Jurkat, Clone E6-1 (cell line): Measurements from ENCODE around the gene C14orf132.
A peak's percentile ranks its signal among the peaks of the same experiment; 100 is the strongest.

Source experiments
- DNase-seq: peaks from one replicate; pipeline ENCODE4 v3.0.0-alpha.2; 2011; ENCODE audit warnings: low read depth, low spot score
- H3K4me3 ChIP-seq: 2 replicates; pipeline ENCODE4 v1.5.1; 2011; ENCODE audit warnings: mild to moderate bottlenecking, low read length, control low read depth, moderate library complexity

C14orf132 gene

DNA sequence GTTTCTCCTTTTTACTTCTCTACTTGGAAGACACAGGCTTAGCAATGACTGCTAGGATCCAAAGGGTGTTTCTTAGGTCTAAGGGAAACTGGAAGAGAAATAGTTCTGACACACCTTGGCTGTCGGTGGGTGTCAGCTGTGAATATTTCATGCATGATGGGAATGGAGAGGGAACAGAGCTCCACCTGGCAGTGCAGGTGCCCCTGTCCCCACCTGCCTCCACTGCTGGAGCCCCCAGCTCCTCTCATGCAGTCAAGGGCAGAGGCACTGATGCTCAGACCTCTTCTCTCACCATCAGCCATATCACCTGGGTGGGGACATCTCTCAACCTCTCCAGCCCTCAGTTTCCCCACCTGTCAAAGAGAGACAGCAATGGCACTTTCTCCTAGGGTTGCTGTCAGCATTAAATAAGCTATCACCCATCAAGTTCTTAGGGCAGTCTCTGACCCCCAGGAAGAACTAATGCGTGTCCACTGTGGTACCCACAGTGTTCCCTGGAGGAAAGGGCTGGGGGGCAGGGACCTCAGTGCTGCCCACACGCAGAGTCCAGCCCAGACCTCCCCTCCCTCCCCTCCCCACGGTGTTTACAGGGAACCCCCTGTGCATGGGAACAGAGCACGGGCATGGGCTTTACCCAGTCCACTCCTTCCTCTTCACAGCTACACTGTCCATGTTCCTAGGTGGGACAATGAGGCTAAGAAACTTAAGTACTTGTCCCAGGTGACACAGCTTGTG, 69.1 kb downstream of the C14orf132 start:
- no peak overlapping the region for H3K4me3 ChIP-seq
- DNase-seq: no peak

DNA sequence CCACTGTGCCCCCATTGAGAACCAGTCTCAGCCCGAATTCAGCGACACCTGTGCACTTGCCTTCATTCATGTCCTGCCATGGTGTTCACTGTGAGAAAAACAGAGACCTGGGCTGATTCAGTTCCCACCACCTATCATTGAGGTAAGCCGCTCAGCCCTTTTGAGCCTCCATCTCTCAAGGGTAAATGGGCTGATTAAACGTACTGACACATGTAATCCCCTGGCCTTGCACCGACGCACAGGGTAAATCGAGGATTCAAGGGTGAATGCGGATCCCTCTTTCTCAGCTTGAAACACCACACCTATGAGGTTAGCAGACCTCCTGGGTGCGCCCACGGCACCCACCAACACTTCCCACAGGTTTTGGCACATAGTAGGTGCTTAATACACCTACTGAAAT, 69.7 kb downstream of the C14orf132 start:
- no peak overlapping the region for H3K4me3 ChIP-seq
- no peak for DNase-seq

DNA sequence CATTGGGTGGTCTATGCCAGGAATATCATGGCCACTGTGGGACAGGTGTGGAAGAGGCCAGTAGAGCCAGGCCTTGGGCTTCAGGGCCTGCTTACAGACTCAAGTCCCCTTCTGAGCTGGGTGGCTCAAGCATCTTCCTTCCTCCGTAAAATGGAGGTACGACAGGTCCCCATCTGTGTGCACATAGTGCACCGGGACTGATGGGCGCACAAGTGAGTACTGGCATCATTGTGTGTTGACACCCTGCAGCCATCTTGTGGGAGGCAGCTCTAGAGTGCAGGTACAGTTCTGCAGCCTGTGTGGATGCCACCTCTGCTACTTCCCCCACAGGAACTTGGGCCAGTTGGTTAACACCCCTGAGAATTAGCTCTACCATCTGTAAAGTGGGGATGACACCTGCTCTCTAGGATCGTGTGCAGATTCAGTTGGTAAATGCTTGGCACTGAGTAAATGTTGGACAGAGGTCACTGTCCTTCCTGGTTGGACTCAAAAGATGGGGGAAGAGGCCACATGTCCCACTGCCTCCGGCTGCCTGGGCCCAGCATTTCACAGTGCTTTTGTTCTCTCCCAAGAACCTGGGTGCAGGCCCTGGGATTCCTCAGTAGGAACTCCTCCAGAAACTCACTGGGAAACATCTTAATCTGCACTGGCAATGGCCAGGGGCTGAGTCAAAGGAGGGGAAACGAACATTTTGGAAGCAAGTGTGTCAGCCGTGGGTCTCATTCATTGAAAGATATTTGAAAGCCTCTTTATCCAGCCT, 70.6 kb downstream of the C14orf132 start:
- no peak overlapping the region for H3K4me3 ChIP-seq
- no peak for DNase-seq

DNA sequence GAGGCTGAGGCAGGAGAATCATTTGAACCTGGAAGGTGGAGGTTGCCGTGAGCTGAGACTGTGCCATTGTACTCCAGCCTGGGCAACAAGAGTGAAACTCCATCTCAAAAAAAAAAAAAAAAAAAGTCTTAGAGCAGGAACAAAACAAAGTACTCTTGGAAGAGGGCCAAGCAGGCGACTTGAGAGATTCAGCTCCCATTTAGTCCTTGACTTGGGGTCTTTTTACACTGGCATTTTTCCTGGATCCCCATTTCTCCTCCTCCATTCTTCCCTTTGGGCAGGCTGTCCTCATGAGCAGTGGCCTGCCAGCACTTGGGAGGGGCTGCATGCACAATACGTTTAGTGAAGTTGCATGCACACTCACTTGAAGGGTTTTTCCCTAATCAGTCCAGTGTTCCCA, 72.9 kb downstream of the C14orf132 start:
- DNase-seq: no peak

DNA sequence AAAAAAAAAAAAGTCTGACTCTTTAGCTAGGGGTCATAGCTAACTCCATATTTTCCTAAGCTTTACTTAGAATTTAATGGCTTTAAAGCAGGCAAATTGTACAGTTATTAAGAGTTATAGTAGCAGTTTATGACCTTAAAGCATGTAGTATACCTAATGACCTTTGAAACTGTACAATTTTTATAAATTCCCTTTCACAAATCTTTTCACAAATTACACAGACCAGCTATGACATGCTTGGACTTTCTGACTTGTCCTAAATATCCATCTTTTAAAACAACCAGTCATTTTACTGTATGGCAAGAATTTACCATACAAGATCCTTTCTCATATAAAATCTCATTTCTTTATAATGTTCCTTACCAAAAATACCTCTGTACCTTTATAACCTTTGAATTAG, 74.8 kb downstream of the C14orf132 start:
- no peak overlapping the region for H3K4me3 ChIP-seq
- no peak for DNase-seq

More for the DNA sequence above, 72.9 kb downstream of the C14orf132 start:
- no peak overlapping the region for H3K4me3 ChIP-seq

DNA sequence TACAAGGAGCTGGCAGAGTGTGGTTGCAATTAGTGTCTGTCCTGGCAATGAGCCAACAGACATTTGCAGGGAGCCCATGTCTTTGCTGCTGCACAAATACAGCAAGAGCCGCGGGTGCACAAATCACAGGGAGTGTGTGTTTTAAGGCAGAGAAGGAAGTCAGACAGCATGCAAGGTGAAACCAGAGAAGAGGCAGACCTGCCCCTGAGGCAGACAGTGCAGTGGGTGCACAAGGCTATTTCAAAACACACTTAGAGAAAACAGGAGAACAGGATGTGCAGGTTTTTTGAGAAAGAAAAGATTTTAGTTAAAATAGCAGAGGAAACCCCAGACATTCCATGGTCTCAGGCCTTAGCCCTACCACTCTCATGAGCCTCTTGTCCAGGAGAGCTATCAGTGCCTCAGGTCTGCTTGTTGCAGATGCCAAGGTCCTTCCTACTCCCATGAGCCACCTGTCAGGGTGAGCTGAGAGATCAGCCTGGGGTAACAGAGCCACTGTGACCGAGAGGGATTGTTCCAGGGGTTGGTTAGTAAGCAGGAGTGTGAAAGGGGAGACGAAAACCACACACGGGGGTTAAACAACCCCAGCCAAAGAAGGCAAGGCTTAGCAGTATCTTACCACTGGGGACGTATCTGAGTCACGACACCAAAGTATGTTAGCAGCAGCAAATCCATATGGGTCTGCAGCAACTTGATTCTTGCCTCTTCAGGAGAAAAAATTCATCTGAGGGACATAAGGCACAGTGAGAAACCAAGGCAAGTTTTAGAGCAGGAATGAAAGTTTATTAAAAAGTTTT, 78.1 kb downstream of the C14orf132 start:
- peak; percentile 57 for DNase-seq
- no peak overlapping the region for H3K4me3 ChIP-seq

DNA sequence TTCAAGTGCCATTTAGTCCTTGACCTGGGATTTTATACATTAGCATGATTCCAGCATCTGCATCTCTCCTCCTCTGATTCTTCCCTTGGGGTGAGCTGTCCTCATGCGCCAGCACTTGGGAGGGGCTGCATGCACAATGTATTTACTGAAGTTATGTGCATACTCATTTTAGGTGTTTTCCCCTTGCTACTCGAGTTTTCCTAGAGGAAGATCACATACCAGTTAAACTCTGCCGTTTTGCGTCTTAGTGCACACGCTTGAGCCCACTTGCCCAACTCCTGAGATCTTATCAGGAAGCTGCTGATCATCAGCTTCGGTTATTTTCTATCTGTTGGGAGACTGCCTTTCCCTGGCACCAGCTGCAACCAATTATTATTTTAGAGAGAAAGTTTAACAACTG, 78.8 kb downstream of the C14orf132 start:
- H3K4me3 ChIP-seq: no peak overlapping the region

DNA sequence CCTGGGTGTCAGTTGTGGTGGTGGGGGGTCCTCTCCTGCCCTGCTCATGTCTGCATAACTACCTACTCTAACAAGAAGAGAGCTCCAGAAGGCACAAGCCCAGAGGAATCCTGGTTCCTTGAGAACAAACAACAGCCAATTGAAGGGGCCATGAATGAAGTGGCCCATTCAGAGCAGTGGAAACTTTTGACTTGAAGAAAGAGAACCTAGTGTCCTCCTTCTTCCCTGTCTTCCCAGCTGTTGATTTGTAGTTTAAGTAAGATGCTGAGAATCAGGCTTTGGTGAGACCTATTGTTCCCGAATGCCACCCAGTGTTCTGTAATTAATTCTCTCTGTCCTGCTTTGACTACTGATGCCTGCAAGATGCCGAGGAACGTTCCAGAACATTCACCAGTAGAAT, 79.2 kb downstream of the C14orf132 start:
- H3K4me3 ChIP-seq: no peak overlapping the region
- no peak for DNase-seq

More for the DNA sequence above, 78.8 kb downstream of the C14orf132 start:
- DNase-seq: no peak

DNA sequence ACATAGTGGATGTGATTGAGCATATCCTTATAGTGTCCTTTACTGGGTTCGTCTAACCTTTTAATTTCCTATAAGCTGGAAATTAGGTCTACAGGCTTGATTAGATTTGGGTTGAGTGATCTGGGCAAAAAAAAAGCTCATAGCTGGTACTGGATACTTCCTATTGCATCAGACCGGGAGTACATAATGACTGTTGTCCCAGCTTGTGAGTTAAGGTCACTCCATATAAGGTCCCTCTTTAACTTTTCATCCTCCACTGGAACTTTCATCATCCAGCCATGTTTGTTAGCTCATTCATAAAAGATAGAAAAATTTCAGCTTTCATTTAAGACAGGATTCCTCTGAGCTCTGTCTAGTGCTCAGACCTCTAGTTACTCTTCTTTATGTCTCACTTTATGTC, 80.8 kb downstream of the C14orf132 start:
- DNase-seq: no peak
- no peak overlapping the region for H3K4me3 ChIP-seq

DNA sequence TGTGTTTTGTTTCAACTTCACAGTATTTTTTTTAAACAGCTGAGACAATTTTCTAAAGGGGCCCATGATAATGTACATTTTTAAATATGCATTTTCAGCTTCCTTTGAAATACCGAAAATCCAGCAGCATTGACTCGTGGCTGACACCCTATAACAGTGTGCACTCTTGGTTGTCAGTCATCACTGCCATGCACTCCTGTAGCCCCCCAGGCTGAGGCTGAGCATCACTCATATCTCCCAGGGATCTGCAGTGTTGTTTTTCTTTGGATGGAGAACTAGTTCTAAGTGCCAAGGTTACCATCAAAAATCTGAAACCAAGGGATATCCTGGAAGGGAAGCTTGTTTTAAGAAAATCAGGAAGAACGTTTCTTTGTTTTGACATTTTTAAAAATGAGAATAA, 81.2 kb downstream of the C14orf132 start:
- no peak overlapping the region for H3K4me3 ChIP-seq
- no peak for DNase-seq

DNA sequence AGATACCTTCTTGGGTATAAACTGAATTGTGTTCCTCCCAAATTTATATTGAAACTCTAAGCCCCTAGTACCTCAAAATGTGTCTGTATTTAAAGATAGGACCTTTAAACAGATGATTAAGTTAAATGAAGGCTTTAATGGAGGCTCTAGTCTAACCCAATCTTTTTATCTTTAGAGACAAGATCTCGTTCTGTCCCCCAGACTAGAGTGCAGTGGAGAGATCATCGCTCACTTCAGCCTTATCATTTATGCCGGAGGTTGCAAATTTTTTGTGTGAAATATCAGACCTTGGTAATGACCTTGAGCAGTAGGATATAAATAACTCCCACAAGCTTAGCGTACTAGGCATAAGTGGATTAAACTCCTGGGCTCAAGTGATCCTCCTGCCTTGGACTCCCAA, 81.8 kb downstream of the C14orf132 start:
- no peak for DNase-seq
- H3K4me3 ChIP-seq: no peak overlapping the region

DNA sequence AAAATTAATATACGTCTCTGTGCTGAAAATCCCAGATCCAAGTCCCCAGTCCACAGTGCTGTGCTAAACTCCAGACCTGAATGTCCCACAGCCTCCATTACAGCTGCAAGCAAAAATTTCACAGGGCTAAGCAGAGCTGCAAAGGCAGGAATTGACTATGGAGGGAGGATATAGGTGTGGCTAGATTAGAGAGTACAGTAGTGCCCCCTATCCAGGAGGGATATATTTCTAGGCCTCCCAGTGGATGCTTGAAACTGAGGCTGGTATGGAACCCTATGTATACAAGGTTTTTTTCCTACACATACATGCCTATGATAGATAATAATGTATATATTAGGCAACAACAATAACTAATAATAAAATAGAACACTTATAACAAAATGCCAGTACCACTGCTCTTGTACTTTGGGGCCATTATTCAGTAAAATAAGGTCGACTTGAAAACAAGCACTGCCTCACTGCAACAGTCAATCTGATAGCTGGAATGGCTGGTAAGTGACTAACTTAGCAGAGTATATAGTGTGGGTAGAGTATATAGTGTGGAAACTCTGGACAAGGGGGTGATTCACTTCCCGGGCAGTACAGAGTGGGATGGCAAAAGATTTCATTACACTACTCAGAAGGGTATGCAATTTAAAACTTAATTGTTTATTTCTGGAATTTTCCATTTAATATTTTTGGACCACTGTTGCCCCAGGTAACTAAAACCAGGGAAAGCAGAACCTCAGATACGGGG, 82.7 kb downstream of the C14orf132 start:
- H3K4me3 ChIP-seq: no peak overlapping the region
- DNase-seq: no peak

DNA sequence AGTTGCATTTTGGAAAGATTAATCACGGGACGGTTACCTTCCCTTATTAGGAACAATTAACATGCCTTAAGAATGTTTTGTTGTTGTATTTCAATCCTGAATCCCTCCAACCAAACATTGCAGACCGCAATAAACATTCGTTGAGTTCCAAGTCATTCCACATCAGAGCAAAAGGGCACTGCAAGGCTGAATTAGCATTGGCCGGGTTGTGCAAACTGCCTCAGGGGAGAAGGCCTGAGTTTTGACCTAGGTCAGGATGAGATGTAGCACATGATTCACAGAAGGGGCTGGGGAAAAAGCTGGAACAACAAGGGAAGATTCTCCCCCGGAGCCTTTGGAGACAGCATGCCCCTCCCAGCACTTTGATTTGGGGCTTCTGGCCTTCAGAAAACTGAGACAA, 83.3 kb downstream of the C14orf132 start:
- no peak for DNase-seq
- H3K4me3 ChIP-seq: no peak overlapping the region

DNA sequence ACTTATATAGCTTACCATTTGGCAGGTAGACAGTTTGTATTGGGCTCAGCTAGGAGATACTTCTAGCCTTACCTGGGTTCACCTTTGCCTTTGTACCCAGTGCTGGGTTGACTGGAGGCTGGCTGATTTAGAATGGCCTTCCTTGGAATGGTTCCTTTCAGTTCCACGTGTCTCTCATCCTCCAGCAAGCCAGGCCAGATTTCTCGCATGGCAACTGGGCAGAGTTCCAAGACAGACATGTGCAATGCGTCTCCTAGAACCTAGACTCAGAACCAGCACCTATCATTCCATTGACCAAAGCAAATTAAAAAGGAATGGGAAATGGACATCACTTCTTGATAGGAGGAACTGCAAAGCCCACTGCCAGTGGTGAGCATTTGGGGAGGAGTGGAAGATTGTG, 86.4 kb downstream of the C14orf132 start:
- no peak for DNase-seq
- H3K4me3 ChIP-seq: no peak overlapping the region

DNA sequence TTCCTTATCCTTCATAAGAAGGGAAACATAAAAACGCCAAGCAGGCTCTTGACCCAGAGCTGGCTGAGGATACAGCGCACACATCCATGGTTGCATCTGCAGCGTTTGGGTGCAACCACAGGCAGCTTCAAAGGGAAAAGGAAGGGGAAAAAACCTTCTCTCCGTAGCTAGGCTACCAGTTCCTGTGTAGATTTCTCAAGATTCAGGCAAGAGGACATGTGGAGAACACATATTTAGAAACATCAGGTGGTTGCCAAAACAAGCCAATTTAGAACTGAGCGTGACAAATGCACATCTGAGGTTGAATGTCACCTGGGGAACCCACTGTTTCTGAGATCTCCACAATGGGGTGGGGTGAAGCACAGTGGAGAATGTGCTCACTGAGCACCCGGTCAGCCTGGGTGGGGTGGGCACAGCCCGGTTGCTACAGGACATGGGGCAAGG, 87.2 kb downstream of the C14orf132 start:
- DNase-seq: peak; percentile 80
- peak overlapping the region; percentile 20 for H3K4me3 ChIP-seq

DNA sequence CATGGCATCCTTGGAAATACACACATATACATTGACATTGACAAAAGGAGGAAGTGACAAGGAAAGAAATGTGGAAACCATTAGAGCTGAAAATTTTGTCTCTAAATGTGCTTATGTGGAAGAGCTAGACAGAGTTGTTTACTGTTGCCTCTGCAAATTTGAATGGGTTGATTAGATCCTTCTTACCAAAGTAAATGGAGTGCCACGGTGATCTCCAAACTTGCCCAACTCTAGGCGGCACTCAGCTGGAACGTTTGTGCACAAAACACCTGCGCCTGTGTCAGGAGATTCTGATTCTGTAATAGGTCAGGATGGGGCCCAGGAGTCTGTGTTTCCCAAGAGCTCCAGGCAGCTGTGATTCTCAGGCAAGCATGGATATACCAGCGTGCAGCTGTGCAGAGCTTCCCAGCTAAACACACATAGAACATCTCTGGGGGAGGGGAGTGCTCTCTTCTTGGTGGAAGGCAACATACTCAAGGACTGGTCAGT, 87.7 kb downstream of the C14orf132 start:
- no peak for DNase-seq
- H3K4me3 ChIP-seq: no peak overlapping the region; the same call in 1 of the 2 replicates

DNA sequence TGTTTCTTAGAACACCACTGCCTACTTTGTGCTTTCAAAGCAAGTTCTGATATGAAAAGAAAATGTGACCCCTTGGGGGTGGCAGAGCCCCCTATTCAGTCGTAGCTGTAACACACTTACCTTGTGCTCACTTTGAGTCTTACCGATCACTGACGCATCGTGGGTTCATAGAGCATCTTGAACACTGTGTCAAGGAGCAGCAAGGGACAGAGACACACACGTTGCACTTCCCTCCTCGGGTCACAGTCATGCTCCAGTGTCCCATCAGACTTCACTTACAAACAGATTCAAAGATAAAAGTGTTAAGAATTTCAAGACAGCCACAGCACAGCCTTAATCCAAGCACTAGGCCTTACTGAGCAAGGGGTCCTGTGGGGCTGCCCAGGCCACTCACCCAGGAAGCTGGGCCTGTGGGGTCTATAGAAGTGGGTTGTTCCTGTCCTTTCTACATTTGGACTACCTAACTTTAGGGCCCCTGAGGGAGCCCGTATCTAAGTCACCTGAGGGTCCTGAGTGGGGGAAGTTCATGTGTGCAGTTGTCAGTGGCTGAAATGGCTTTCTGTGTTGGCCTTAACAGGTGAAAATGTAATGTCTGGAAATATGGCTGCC, 90.1 kb downstream of the C14orf132 start:
- no peak for DNase-seq
- H3K4me3 ChIP-seq: no peak overlapping the region

DNA sequence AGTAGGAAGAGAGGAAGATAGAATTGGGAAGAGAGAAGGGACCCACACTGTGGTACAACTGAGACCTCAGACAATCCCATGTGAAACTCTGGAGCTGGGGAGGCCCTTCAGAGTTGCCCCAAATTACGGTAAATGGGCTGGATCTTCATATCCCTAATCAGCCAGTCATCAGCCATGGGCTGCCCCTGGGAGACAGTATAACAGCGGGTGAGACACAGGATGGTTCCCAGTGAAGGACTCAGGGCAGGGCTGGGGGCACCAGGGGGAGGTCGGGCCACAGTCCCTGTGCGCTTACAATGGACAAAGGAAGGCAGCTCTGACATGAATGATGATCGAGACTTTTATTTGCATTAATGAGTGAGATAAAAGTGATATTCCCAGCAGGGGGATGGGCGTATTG, 91.2 kb downstream of the C14orf132 start:
- no peak overlapping the region for H3K4me3 ChIP-seq
- no peak for DNase-seq

DNA sequence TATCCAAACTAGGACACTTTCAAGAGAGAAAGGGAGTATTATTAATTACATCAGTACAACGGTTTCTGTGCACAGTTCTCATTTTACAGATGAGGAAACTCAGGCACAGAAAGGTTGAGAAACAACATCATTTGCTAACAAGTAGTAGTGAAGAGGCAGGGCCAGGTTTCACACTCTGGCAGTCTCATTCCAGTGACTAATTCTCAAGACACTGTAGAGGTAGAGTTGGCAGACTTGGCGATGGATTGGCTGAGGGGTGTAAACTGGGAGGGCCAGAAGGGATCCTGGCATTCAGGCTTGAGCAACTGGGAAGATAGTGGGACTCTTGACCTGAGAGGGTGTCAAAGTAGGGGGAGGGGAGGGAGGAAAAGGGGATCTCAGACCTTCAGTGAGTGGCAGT, 91.7 kb downstream of the C14orf132 start:
- DNase-seq: no peak
- H3K4me3 ChIP-seq: no peak overlapping the region
